Right ventricle myocardium inferior (tissue), 1 donor: Measurements from ENCODE around the gene EPG5. TPM values are rescaled to one million over a fixed set of nuclear protein-coding genes. Genes with fewer than 3 reads are reported as not detected.

Source experiments
- total RNA-seq: library from RNA; stranded (reverse); fragmentation: NEBNext Ultra II Directional; extraction: Animal tissue kit (Norgen Biotek cat#: 25700); gene quantifications from one replicate; pipeline ENCODE4 v1.2.1, GENCODE V29; 2021
- donor health status: DM: no; HTN: yes; CAD: no; lungs with severe emphysema.

The EPG5 gene
- total RNA-seq, 1 donor from 2014 or later, result 18.2 TPM

Other genes with a start within 250 kb of the EPG5 start
- 24.9 TPM for gene SLC14A1, start 243.1 kb downstream of the EPG5 start, total RNA-seq
- not detected for gene SIGLEC15, start 141.7 kb downstream of the EPG5 start, total RNA-seq
- gene PSTPIP2, start 104.9 kb upstream of the EPG5 start, total RNA-seq, result 2.0 TPM
- 1,797 TPM for gene ATP5F1A, start 131.0 kb upstream of the EPG5 start, total RNA-seq
- gene HAUS1, start 137.1 kb upstream of the EPG5 start, total RNA-seq, result 7.1 TPM